BJ (cell line): ENCODE results near the gene IFIT3. TPM values are rescaled to one million over a fixed set of nuclear protein-coding genes. Genes with fewer than 3 reads are reported as not detected.

ENCODE experiments used
- CTCF ChIA-PET: fragments of 350-600 bp; formaldehyde crosslinking; extraction: SDS; loops from one replicate; lab custom pipeline; 2021; ENCODE audit warnings: antibody characterized with exemption, inconsistent platforms; lab: Yijun Ruan, JAX
- POLR2A ChIA-PET: fragments of 300-600 bp; sonication (Branson Sonifier 250); formaldehyde crosslinking; extraction: SDS; loops from one replicate; lab custom pipeline; 2021; ENCODE audit warnings: antibody characterized with exemption; lab: Charles Lee
- DNase-seq: peaks from one replicate; pipeline ENCODE4 v3.0.0-alpha.2; 2011; ENCODE audit warnings: low read depth
- H3K27me3 ChIP-seq: 2 replicates; pipeline ENCODE4 v1.6.0; 2011; ENCODE audit warnings: low read length; ENCODE audit not compliant: control insufficient read depth, insufficient read depth
- H3K36me3 ChIP-seq: 2 replicates; pipeline ENCODE4 v1.5.1; 2011; ENCODE audit warnings: low read length; ENCODE audit not compliant: control insufficient read depth, insufficient read depth
- H3K4me3 ChIP-seq: 2 replicates; pipeline ENCODE4 v1.5.1; 2011; ENCODE audit warnings: low read depth, mild to moderate bottlenecking, control low read depth, low read length
- CTCF ChIP-seq: IDR thresholded peaks from 2 replicates; pipeline ENCODE4 v1.5.1; 2011; ENCODE audit warnings: low read depth, mild to moderate bottlenecking, control low read depth, inconsistent platforms, low read length, moderate library complexity; ENCODE audit not compliant: insufficient read depth
- polyA plus RNA-seq: library from polyadenylated mRNA; depleted of rRNA; stranded (reverse); fragments of >200 nt; gene quantifications from 2 replicates; pipeline ENCODE4 v1.2.3, GENCODE V29; 2011

Gene IFIT3
- polyA plus RNA-seq, 1 experiment: 18.7 TPM

DNA sequence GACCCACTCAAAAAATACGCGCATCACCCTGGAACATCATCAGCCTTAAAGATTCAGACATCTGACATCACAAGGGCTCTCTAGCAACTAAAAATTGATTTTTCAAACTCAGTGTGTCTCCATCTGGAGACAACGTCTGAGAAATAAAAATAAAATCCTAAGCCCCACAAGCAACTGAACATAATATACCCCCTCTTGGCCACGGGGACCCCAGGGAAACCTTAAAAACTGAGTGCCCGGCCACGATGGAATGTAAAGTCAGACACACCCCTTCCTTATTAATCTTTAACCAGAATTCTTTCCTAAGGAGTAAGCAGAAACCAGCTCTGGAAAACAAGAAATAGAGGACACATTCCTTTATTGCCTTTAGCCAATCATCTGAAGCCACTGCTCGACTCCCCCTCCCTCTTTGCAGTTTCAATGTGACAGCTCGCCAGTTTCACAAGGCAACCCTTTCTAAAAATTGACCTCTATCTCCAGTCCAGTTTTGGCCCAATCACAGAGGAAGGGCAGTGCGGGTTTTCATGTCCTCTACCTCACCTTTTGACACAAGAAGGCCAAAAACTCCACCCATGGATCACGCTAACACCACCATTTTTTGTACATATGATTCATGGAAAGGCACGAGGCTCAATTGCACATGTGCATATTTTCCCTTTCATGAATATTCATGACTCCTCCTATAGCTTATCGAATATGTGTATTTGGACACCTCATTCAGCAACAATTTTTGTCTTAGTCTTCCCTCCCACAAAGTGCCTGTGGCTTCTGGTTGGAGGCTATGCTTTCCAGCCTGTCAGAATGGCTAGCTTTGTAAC, 24.2 kb downstream of the IFIT3 start:
- peak; percentile 99 for DNase-seq
- POLR2A ChIA-PET: no interaction called here
- CTCF ChIA-PET: interaction anchor here (0.7 to 2.4 kb wide), 3 partner anchors 18 to 502 kb away, joined by 3 to 11 read pairs (median 3); no protein-coding TSS in a partner anchor
- Histone ChIP-seq H3K36me3 (no peaks in the 10 kb centered on the region), H3K4me3 (no peak overlapping the region), H3K27me3 (no peaks in the 10 kb centered on the region)
- no peak for TF ChIP-seq CTCF

DNA sequence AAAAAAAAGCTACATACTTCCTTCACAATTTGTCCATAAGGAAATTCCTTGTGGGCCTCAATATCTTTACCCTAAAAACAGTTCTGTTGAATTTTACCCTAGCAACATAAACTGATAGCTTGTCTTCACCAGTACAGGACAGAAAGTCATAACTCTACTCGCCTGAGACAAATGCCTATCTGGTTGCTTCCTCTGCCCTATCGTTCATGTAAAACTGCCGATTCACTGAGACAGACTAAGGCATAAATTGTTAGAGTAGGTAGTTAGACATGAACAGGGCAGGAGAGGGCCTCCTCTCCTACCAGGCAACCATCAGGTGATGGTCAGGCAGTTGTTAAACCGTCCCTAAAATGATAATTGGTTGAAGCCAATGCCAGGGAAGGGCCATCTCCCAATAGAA, 25.0 kb downstream of the IFIT3 start:
- Histone ChIP-seq H3K36me3 (no peaks in the 10 kb centered on the region), H3K27me3 (no peaks in the 10 kb centered on the region), H3K4me3 (no peak overlapping the region)
- no peak for TF ChIP-seq CTCF
- DNase-seq: no peak
- POLR2A ChIA-PET: interaction anchor here (0.6 kb wide), 2 partner anchors 62 to 91 kb away, joined by 7 read pairs; no protein-coding TSS in a partner anchor
- CTCF ChIA-PET: interaction anchor here (2.4 kb wide), 1 partner anchor 17 kb away, joined by 11 read pairs; no protein-coding TSS in a partner anchor

- ChIA-PET POLR2A (no interaction called here), CTCF (interaction anchor here (0.8 to 1.7 kb wide), 7 partner anchors 9 to 97 kb away, joined by 3 to 6 read pairs (median 3); no protein-coding TSS in a partner anchor)
- no peaks in the 10 kb centered on the region for H3K36me3 ChIP-seq
- no peaks in the 10 kb centered on the region for H3K27me3 ChIP-seq
- no peak for TF ChIP-seq CTCF
- H3K4me3 ChIP-seq: no peak overlapping the region
- DNase-seq: no peak
Observed at GRCh38 chr10:89355394-89355931, 27.7 kb downstream of the IFIT3 start.

DNA sequence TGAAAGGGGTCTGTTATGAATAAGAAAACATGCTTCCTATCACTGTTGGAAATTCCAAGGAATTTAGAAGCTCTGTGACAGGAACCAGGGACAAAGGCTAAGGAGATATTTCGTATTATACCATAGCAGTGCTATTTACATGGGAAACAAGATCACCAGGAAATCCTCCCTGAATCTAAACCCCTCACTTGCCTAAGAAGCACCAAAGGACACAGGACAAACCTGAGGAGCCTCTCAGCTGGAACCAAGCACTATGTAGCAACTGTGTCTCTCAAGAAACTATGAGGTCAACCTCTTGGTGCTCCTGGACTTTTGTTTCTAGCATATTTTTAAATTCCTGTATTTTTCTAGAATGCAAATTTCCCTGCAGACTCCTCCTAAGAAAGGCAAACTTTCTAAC, 29.3 kb downstream of the IFIT3 start:
- DNase-seq: no peak
- POLR2A ChIA-PET: no interaction called here
- H3K4me3 ChIP-seq: no peak overlapping the region
- no peaks in the 10 kb centered on the region for H3K27me3 ChIP-seq
- CTCF ChIA-PET: interaction anchor here (3.9 kb wide), 1 partner anchor 12 kb away, joined by 30 read pairs; no protein-coding TSS in a partner anchor
- H3K36me3 ChIP-seq: no peaks in the 10 kb centered on the region
- no peak for TF ChIP-seq CTCF

DNA sequence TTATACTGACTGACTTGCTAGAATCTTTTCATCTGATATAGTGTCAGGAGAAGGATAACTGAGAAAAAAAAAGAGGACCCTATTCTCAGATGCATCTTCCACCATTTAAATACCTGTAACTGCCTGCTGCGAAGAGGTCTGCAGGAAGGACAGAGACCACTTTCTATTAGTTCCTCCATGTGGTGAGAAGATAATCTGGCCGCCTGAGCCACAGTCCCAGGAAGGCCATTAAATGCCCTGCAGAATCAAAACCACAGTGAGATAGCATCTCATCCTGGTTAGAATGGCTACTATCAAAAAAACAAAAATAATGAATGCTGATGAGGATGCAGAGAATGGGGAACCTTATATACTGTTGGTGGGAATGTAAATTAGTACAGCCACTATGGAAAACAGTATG, 30.2 kb downstream of the IFIT3 start:
- CTCF ChIA-PET: interaction anchor here (3.9 kb wide), 1 partner anchor 11 kb away, joined by 30 read pairs; no protein-coding TSS in a partner anchor

More for the DNA sequence above, 30.2 kb downstream of the IFIT3 start:
- H3K4me3 ChIP-seq: no peak overlapping the region
- no peak for DNase-seq
- TF ChIP-seq CTCF: no peak
- H3K36me3 ChIP-seq: no peaks in the 10 kb centered on the region
- POLR2A ChIA-PET: no interaction called here
- H3K27me3 ChIP-seq: no peaks in the 10 kb centered on the region
